Activated CD4-positive, alpha-beta T cell treated with anti-CD3 and anti-CD28 coated beads, Interleukin-2, amount 50 U/mL, for 24 hours (primary cell): Measurements from ENCODE around the gene CLCN5.

Experiments used
- DNase-seq, 2 donors: peaks; one replicate each; pipeline ENCODE4 v3.0.0-alpha.2; 2020; ENCODE audit warnings: low read depth in 1 of 2, low spot score in 1 of 2

Gene CLCN5

DNA sequence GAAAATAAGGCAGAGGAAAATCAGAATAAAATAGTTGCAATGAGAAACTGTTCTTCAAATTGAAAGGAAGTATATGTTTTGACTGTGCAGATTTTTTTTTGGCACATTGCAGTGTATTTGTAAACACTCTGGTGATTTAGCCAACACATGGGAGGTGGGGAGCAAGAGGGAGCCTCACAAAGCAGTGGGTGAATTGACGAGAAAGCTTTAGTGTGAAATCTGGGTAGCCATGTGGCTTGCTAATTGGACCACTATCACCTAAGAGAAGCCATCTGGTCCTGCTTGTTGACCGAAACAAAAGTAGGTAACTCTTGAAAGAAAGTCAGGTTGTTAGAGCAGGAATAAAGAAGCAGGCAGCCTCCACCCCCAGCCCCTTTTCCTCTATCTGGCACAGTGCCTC is 10.4 kb downstream of the CLCN5 start:
- no peak for DNase-seq

GRCh38 chrX:49934148-49934547 is 11.8 kb downstream of the CLCN5 start:
- DNase-seq: no peak

- no peak for DNase-seq
Measured at GRCh38 chrX:49934729-49935128, 12.3 kb downstream of the CLCN5 start.

GRCh38 chrX:49947781-49948180 is 25.4 kb downstream of the CLCN5 start:
- no peak for DNase-seq

- DNase-seq: no peak
Measured at GRCh38 chrX:49949961-49950360, 27.6 kb downstream of the CLCN5 start.

DNA sequence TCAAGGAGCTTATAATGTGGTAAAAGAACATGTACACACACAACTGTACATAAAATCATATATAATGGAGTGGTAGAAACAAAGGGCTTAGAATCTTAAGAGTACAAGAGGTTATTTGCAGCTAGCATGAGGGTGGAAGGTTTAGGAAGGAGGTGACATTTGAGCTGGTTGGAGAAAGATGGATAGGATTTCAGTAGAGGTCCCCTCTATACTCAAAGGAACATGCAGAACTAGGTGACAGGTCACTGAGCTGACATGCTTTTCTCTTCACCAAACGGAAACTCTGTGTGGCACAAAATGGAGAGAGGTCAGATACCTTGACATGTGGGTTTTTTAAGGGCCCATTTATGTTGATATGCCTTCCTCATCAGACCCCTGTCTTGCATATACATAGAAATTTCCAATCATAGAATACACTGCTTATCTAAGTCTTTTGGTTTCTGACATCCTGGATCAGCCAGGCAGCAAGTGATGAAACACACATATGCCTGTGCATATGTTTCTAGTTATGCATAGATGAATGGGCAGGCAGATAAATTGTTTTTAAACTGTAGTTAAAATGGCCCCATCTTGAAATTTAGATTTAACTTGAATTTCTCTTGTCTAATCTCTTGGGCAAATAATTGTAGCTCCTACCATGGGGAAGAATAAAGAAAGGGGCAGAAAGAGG is 29.3 kb downstream of the CLCN5 start:
- DNase-seq: no peak

- no peak for DNase-seq
Measured at GRCh38 chrX:49956313-49956712, 33.9 kb downstream of the CLCN5 start.

DNA sequence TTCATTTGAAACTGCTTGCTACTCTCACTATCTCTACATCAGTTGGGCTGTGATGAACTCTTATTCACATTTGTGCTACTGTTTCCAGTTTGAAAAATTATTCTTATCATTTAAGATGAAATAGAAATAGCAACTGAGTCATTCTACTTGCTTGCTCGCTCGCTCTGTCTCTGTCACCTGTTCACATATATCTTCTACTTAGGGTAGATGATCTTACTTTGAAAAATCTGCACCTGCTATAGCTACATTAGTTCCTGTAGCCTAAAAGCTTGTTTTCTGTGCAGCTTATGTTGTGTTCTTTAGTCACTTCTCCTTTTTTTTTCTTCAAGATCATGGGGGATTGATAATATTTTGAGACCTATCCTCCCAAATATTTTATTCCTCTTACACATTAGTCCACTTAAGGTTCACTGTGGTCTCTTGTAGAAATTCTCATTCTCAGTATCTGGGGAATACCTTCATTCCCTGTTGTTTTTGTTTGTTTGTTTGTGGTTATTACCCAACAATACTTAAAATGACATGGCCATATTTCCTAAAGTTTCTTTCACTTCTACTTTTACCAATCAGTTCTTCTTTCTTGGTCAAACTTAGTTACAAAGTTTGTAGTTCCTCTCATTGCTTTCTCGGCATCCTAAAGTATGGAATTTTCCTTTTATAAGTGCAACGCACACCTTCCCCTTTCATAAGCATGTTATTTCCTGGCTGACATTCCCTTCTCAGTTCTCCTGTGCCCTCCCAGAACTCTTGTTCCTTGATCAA is 36.5 kb downstream of the CLCN5 start:
- no peak for DNase-seq

- DNase-seq: no peak
Measured at GRCh38 chrX:49959602-49960001, 37.2 kb downstream of the CLCN5 start.

DNA sequence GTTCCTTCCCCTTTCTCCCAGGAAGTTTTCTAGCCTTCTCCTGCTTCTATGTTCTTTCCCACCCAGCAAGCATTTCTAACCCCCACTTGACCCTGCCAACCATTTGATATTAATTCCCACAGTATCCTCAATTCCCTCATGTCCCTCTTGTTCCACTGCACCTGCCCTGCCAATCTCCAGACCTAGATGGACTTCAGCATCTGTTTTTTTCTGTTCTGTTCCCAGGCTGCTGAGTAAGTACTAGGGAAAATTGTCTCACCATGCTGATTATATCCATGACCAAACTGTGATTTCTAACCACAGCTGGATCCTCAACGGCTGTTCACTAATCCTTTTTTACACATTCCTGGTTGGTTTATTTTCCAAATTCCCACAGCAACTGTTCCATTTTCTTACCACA is 37.7 kb downstream of the CLCN5 start:
- no peak for DNase-seq

DNA sequence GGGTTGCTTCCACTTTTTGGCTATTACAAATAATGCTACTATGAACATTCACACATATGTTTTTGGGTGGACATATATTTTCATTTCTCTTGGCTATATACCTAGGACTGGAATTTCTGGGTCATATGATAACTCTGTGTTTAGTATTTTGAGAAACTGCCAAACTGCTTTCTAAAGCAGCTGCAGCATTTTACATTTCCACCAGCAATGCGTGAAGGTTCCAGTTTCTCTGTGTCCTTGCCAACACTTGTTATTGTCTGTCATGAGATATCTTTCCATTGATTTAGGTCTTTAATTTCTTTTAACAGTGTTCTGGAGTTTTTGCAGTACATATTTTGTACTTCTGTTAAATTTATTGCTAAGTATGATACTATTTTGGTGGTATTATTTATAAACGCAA is 48.3 kb downstream of the CLCN5 start:
- DNase-seq: no peak

GRCh38 chrX:49972328-49972860 is 50.0 kb downstream of the CLCN5 start:
- DNase-seq: no peak

DNA sequence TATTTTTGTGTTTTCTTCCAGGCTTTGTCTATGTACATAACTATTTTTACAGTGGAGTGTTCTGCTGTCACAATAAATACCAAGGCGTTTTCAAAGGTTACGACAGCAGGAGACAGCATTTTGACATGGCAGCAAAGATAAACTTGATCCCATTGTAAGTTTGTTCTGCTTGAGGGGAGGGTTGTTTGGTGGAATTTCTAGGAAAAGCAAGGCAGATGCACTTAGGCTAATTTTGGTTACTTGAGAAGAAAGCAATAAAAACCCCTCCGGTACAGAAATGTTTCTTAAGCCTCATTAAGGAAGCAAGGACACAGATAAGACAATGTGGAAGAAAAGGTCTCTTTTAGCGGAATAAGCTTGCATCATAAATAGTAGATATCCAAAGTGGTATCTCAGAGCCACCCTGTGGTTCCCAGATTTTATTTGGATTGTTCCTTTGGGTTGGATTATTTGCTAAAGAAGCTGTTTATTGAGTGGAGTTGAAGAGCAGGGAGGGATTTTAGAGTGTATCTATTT is 54.3 kb downstream of the CLCN5 start:
- no peak for DNase-seq

GRCh38 chrX:49977319-49978090 is 55.1 kb downstream of the CLCN5 start:
- DNase-seq: no peak

DNA sequence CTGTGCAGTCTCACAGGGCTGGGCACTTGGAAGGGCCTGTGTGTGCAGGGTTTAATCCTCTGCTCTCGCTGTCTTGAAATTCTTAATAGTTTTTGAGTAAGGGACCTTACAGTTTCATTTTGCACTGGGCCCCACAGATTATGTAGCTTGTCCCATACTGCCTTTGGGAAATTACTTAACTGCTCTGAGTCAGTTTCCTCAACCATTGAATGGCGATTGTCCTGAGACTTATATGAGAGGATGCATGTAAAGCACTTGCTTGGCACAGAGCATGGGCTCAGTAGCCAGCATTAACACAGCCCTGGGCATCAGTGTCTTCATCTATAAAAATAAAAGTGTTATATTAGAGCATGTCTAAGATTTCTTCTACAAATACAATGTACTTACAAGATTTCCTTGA is 55.8 kb downstream of the CLCN5 start:
- DNase-seq: no peak

DNA sequence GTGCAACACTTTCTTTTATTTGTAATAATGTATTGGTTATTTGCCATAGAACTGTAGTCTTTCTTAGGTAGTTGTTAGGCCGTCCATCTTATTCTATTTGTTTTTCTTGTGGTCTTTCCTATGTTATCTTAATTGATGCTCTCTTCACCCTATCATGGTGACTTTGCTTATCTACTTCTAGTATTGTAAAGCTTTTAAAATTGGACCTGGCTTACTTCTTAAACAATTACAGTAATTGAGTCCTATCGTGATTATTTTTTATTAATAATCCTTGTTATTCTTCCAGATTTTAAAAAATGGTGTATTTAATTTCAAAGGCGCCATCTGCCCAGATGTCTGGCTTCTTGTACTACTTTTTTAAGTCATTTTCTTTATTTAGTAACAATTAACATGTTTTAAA is 63.7 kb downstream of the CLCN5 start:
- no peak for DNase-seq

DNA sequence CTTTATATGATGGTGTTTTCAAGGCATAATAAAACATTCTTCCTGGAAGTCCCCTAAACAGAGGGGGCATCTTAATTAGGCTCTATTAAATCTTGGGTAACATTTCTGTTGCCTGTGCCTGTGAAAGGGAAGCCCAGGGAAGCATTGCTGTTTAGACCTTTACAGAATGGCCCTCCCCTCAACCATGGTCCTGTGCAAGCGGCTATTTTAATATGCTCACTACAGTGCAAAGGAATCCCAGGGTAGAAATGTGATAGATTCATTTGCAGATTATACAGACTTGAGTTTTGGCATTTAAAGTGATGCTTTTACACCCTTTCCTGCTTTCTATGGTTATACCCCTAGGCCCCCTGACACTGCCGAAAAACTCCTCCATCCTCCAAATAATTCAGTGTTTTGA is 65.3 kb downstream of the CLCN5 start:
- no peak for DNase-seq

DNA sequence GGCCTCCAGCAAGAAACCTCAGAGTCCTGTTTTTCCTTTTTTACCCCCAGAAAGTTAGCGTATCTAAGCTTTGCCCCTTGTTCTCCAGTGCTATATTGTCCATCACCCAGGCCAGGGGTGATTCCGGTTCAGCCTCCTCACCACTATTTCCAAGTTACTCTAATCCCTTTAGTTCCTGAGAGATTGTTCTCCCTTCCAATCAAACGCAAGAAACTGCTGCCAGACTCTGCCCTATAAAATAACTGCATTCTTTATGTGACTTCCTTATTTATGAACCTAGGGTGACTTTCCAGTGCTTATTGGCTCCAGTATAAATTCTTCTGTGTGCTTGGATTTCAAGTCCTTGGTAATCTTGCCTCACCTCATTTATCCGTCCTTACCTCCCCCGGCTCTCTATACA is 65.7 kb downstream of the CLCN5 start:
- DNase-seq: no peak

DNA sequence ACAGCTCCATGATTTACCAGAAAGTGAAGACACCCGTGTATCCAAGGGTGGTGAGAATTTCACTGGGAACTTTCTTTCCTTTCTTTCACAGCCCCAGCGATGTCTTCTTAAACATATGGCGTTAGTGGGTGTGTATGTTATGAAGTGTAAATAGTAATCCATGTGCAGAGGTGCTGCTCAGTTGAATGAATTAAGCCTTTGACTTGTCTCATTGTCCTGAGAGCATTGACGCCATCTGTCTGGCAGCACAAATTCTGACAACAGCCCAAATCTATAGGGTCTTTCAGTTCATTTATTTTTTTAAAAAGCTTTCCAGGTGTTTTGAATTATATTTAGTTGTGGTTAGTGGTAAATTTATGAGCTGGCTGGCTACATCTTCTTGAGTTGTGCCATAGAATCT is 69.4 kb downstream of the CLCN5 start:
- no peak for DNase-seq

GRCh38 chrX:49992853-49993252 is 70.5 kb downstream of the CLCN5 start:
- no peak for DNase-seq

GRCh38 chrX:49993661-49994060 is 71.3 kb downstream of the CLCN5 start:
- DNase-seq: no peak
